ENCODE data around the gene LHFPL6.

DNA sequence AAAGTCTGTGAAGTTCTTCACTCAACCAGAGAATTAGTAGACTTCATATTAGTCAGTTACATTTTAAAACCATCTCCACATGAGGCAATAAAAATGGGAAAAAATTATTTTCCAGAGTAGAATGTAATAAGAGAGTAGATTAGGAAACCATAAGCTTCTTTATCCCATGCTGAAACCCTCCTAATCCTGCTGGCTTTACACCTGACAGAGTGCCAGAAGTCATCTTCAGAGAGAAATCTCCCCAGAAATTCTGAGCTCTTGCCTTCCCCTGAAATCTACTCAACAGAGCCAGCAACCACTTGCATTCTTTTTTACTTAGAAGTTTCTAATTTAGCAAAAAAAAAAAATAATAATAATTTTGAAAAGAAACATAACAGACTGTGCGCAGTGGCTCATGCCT lies 284.8 kb downstream of the LHFPL6 start:
- TF ChIP-seq FOXA1 (IDR thresholded peaks at IDR 0.05) (no peak), HDGF (IDR thresholded peaks at IDR 0.05; ENCODE audit: borderline replicate concordance) (no peak), SP1 (IDR thresholded peaks at IDR 0.05) (no peak), BHLHE40 (IDR thresholded peaks at IDR 0.05; ENCODE audit: borderline replicate concordance) (no peak), SUZ12 (IDR thresholded peaks at IDR 0.05) (no peak), TARDBP (IDR thresholded peaks at IDR 0.05) (no peak), ELF4 (IDR thresholded peaks at IDR 0.05) (no peak)

All from HEK293T (cell line).